SK-N-SH (cell line): ENCODE data around the gene FOXA1.

ENCODE experiments used
- CTCF ChIP-seq: fragments of 200-600 bp; sonication (generic); IDR thresholded peaks from 2 replicates; pipeline ENCODE4 v1.6.1; 2017; ENCODE audit warnings: antibody characterized with exemption, mild to moderate bottlenecking, moderate library complexity
- RFX5 ChIP-seq: IDR thresholded peaks from 2 replicates; pipeline ENCODE4 v1.6.1; 2012; ENCODE audit warnings: mild to moderate bottlenecking, improper control_type of control experiment, low read length

GRCh38 chr14:37589715-37590427 lies 5.2 kb downstream of the FOXA1 start:
- TF ChIP-seq CTCF, result no peak
- TF ChIP-seq RFX5, result no peak
